Activated T-cell treated with anti-CD3 and anti-CD28 coated beads, Interleukin-2, amount 50 U/mL, for 4 hours (primary cell): ENCODE data around the gene TSSC4. TPM values are rescaled to one million over a fixed set of nuclear protein-coding genes. Genes with fewer than 3 reads are reported as not detected.
A peak's percentile ranks its signal among the peaks of the same experiment; 100 is the strongest.

ENCODE experiments used
- ATAC-seq, 2 donors: fragments of 200-7000 bp; cut with Tn5 transposase; one replicate each; pipeline ENCODE4 v1.10.0; 2021
- DNase-seq: peaks from one replicate; pipeline ENCODE4 v3.0.0-alpha.2; 2020
- H3K27me3 Mint-ChIP-seq: one replicate; pipeline ENCODE4 v1.8.0; 2021; ENCODE audit warnings: low read depth, mixed read lengths
- H3K36me3 Mint-ChIP-seq: one replicate; pipeline ENCODE4 v1.8.0; 2022; ENCODE audit warnings: mixed read lengths; ENCODE audit not compliant: insufficient read depth
- H3K4me1 Mint-ChIP-seq: one replicate; pipeline ENCODE4 v1.8.0; 2021; ENCODE audit warnings: low read depth, mixed read lengths
- H3K4me3 Mint-ChIP-seq: one replicate; pipeline ENCODE4 v1.8.0; 2021; ENCODE audit warnings: mild to moderate bottlenecking, moderate library complexity, mixed read lengths
- H3K9me3 Mint-ChIP-seq: one replicate; pipeline ENCODE4 v1.8.0; 2021; ENCODE audit warnings: mixed read lengths
- total RNA-seq, 3 donors: library from RNA; stranded (reverse); gene quantifications; one replicate each; pipeline ENCODE4 v1.2.1, GENCODE V29; 2021

The TSSC4 gene
- total RNA-seq, 3 donors from 2014 or later, result 119 to 127 (median 122) TPM

DNA sequence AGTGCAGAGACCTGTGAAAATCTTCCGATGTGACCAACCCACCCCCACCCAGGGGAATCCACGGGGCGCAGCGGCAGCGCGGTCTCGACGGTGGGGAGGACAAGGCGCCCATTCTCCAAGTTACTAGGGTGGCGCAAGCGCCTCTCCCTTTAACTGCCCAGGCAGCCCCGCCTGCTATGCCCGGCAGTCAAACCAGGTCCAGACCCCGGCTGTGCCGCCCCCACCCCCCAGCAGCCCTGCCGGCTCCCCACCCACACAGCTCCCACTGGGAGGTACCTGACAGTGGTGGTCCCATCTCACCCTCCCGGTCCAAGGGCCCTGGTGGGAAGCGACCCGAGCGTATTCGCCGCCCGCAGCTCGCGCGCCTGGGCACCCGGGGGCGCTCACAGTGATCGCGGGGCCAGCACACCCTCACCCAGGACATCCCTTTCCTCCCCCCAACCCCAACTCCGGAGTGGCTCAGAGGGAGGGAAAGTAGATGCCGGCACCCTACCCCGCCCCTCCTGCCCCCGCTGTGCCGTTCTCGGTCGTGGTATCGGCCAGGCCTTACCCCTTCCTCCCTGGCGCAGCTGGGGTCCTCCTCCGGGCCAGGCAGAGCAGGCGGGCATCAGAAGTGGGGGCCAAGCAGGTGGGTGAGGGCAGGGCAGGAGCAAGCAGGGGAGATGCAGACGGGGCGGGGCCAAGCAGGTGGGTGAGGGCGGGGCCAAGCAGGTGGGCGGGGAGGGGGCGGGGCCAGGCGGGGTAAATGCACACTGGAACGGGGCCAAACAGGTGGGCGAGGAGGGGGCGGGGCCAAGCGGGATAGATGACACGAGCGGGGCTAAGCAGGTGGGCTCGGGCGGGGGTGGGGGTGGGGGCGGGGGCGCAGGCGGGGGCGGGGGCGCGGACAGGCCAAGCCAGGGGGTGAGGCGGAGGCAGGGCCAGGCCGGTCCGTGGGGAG is 43.6 kb downstream of the TSSC4 start, which contains the start of gene TRPM5:
Gene TRPM5 (minus strand): TSS at position 634 of the 940 bp plus-strand sequence. CDS start 21,478 bp downstream, outside the sequence.
- H3K36me3 Mint-ChIP-seq, result no peaks in the 10 kb centered on the region
- H3K4me1 Mint-ChIP-seq, result peaks cover 33% of the 10 kb centered on the region
- H3K4me3 Mint-ChIP-seq, result peak within 1 kb of the TSS; percentile 86
- ATAC-seq (peak; percentile 20 to 34), DNase-seq (peak; percentile 82)
- no peaks in the 10 kb centered on the region for H3K9me3 Mint-ChIP-seq
- H3K27me3 Mint-ChIP-seq, result no peaks in the 10 kb centered on the region

GRCh38 chr11:2444821-2445745 is 44.5 kb downstream of the TSSC4 start, which contains the start of gene KCNQ1:
Gene KCNQ1, plus strand, starts transcription at chr11:2445008. Its CDS starts 91 bp downstream, at chr11:2445099.
- H3K27me3 Mint-ChIP-seq, result no peaks in the 10 kb centered on the region
- no peak for DNase-seq
- peaks cover 33% of the 10 kb centered on the region for H3K4me1 Mint-ChIP-seq
- ATAC-seq, result peak; percentile 58 to 67
- no peaks in the 10 kb centered on the region for H3K9me3 Mint-ChIP-seq
- H3K4me3 Mint-ChIP-seq, result peak within 1 kb of the TSS; percentile 86
- no peaks in the 10 kb centered on the region for H3K36me3 Mint-ChIP-seq

DNA sequence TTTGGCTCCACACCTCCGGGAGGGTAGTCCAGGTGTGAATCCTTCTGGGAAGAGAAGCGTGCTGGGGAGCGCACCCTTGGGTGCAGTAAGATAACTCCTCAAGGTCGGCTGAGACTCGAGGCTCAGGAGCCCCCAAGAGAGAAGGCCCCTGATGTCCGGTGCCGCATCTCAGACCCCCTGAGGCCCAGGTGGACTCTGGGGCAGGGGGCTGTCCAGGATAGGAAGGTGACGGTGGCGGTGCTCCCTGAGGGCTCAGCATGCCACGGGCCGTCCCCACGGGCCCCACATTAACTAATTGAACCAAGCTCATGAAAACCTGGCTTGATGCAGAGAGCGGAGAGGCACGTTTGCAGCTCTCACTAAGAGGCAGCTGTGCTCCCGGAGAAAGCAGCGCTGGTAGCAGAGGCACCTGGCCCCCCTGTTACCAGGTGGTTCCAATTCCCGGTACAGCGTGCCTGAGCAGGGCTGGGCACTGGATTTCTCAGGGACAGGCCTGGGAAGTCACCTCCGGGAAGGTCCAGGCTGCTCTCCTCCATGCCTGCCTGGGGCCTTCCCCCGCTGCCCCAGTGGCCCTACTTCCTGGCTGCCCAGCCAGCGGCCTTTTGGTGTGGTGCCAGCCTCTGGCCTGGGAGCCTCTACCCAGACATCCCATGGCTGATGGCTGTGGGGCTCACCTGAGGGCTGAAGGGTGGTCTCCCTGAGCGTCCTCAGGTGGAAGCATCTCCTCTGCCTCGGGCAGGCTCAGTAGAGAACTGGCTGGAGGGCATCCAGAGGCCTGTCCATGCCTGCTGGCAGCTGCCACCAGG is 45.4 kb downstream of the TSSC4 start:
- Mint-ChIP-seq H3K27me3 (no peaks in the 10 kb centered on the region), H3K4me3 (peak overlapping the region; percentile 86), H3K4me1 (peaks cover 33% of the 10 kb centered on the region), H3K36me3 (no peaks in the 10 kb centered on the region), H3K9me3 (no peaks in the 10 kb centered on the region)
- DNase-seq, result no peak
- no peak for ATAC-seq

- DNase-seq (no peak), ATAC-seq (no peak)
- Mint-ChIP-seq H3K4me1 (peaks cover 33% of the 10 kb centered on the region), H3K36me3 (no peaks in the 10 kb centered on the region), H3K4me3 (peak overlapping the region; percentile 71), H3K9me3 (no peaks in the 10 kb centered on the region), H3K27me3 (no peaks in the 10 kb centered on the region)
Measured at GRCh38 chr11:2446590-2447252, 46.2 kb downstream of the TSSC4 start.

DNA sequence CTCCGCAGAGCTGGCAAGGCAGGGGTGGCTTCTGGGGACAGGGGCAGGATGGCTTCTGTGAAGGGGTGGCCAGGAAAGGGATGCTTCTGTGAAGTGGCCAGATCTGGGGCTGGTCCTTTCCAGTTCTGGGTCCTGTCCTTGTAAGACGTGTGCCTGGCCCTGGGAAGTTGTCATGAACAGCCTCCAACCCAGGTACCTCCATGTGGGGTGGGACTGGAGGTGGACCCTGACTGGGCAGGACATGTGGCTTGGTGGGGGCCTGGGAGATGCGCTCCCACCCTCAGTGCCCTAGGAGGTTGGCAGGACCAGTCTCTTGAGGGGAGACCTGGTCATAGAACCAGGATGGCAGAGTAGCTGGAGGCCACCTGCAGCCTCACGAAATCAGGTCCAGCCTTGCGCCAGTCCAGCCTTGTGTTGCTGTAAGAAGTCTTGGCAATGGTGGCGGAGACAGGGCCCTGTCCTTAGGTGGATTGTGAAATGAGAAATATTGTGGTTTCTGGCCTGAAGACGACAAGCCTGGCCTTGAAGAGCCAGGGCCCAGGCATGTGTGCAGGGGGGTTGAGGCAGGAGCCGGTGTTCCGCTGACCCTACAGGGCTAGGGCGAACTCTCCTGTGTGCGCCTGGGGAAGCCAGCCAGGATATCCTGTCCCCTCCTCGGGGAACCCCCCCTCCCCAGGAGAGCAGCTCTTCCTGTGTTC is 46.9 kb downstream of the TSSC4 start:
- peak overlapping the region; percentile 71 for H3K4me3 Mint-ChIP-seq
- H3K36me3 Mint-ChIP-seq, result no peaks in the 10 kb centered on the region
- DNase-seq (no peak), ATAC-seq (no peak)
- no peaks in the 10 kb centered on the region for H3K9me3 Mint-ChIP-seq
- H3K27me3 Mint-ChIP-seq, result no peaks in the 10 kb centered on the region
- H3K4me1 Mint-ChIP-seq, result peaks cover 31% of the 10 kb centered on the region

DNA sequence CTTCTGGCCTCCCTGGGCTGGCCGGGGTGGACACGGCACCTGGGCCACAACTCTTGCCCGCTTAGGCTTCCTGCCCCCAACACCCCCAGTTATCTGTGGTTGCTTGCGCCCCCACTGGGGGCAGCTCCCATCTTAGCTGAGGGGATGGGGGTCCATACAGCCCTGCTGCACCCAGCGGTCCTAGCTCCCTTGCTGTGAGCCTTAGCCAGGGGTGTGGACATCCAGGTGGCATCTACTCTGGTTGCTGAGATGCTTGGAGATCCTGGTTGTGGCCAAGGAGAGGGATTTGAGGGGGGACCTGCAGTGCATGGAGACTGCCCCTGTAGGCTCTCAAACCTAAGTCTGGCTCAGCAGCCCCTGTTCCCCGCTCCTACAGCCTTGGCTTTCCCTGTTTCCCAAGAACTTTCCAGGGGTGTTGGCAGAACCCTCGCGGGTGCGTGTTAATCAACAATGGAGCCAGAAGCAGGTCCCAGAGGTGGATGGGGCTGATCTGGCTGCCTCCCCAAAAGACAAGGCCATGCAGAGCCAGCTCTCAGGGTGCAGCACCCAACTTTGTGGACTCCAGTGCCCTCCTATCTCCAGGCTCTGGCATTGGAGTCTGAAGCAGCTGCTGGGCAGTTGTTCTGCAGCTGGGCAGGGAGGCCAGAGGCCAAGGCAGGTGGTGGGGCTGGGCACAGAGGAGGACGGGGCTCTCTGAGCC is 47.6 kb downstream of the TSSC4 start:
- no peaks in the 10 kb centered on the region for H3K36me3 Mint-ChIP-seq
- peaks cover 24% of the 10 kb centered on the region for H3K4me1 Mint-ChIP-seq
- no peak overlapping the region for H3K4me3 Mint-ChIP-seq
- H3K9me3 Mint-ChIP-seq, result no peaks in the 10 kb centered on the region
- H3K27me3 Mint-ChIP-seq, result no peaks in the 10 kb centered on the region
- ATAC-seq, result no peak
- DNase-seq, result no peak

GRCh38 chr11:2448661-2449547 is 48.4 kb downstream of the TSSC4 start:
- ATAC-seq (no peak), DNase-seq (no peak)
- H3K27me3 Mint-ChIP-seq, result no peaks in the 10 kb centered on the region
- no peak overlapping the region for H3K4me3 Mint-ChIP-seq
- H3K9me3 Mint-ChIP-seq, result no peaks in the 10 kb centered on the region
- H3K36me3 Mint-ChIP-seq, result no peaks in the 10 kb centered on the region
- peaks cover 19% of the 10 kb centered on the region for H3K4me1 Mint-ChIP-seq

DNA sequence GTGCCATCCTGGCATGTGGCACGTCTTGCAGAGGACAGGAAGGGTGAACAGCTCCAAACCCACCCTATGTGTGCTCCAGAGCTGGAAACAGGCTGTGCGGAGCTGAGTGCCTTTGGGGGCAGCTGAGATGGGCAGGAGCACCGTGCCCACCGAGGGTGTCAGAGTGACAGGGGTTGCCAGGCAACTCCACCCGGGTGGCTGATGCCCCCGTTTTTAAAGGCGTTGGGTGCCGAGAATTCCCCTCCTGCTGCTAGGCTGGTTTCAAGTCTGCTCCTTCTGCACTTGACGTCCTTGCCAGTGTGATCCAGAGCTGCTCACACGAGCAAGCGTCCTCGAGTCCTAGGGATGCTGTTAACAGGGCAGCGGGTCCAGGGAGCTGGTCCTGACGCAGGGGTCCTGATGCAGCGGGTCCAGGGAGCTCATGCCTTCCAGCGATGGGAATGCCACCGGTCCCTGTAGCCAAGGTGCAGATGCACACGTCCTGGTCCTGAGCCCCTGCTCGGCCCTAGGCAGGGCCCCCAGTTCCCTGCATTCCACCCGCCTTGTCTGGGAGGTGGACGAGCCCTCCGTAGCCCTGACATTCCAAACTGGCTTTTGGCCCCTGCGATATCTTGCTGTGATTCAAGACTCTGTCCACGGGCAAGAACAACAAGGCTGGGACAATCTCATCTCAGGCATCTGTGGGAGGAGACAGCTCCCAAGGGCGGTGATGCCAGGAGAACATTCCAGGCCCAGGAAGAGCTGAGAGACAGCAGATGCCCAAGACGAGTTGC is 49.2 kb downstream of the TSSC4 start:
- no peaks in the 10 kb centered on the region for H3K36me3 Mint-ChIP-seq
- DNase-seq (no peak), ATAC-seq (no peak)
- no peak overlapping the region for H3K4me3 Mint-ChIP-seq
- H3K9me3 Mint-ChIP-seq, result no peaks in the 10 kb centered on the region
- H3K27me3 Mint-ChIP-seq, result no peaks in the 10 kb centered on the region
- peaks cover 19% of the 10 kb centered on the region for H3K4me1 Mint-ChIP-seq

- Mint-ChIP-seq H3K36me3 (no peaks in the 10 kb centered on the region), H3K4me3 (no peak overlapping the region), H3K9me3 (no peaks in the 10 kb centered on the region), H3K4me1 (peaks cover 15% of the 10 kb centered on the region), H3K27me3 (no peaks in the 10 kb centered on the region)
- DNase-seq (no peak), ATAC-seq (no peak)
Measured at GRCh38 chr11:2450321-2451041, 49.9 kb downstream of the TSSC4 start.

DNA sequence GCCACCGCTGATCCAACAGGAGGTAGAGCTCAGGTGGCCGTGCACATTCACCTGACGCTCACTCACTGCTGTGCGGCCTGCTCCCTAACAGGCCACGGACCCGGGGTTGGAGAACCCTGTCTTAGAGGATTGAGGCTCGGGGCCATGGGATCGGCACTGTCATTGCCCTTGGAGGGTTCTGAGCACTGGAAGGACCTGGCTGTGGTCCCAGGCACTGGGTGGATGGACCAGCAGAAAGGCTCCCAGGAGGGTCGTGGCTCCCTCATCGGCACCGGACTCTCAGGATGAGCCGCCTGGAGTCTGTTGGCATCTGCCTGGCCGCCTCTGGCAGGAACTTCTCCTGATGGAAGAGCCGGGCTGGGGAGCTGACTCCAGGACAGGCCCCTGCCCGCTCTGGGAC is 50.8 kb downstream of the TSSC4 start:
- H3K4me1 Mint-ChIP-seq, result peaks cover 15% of the 10 kb centered on the region
- no peaks in the 10 kb centered on the region for H3K27me3 Mint-ChIP-seq
- no peaks in the 10 kb centered on the region for H3K9me3 Mint-ChIP-seq
- H3K36me3 Mint-ChIP-seq, result no peaks in the 10 kb centered on the region
- DNase-seq (no peak), ATAC-seq (no peak)
- no peak overlapping the region for H3K4me3 Mint-ChIP-seq

DNA sequence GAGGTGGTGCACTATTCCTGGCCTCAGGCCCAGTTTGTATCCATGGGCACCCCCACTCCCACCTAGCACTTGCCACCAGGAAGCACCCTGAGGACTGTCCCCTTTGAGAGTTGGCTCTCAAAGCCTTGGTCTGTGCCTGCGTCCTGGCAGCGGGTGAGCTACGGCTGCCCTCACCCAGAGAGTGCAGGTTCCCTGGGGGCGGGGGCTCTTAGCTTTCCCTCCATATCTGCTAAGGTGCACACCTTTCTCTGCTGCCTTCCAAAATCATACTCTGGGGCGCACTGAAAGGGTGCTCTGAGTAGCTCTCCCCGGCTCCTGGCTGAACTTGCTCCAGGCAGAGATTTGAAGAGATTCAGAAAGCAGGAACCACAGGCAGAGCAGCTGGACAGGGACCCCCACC is 51.4 kb downstream of the TSSC4 start:
- Mint-ChIP-seq H3K9me3 (no peaks in the 10 kb centered on the region), H3K36me3 (no peaks in the 10 kb centered on the region), H3K4me1 (peaks cover 12% of the 10 kb centered on the region), H3K4me3 (no peak overlapping the region), H3K27me3 (no peaks in the 10 kb centered on the region)
- ATAC-seq (no peak), DNase-seq (no peak)
